Hepatocyte (in vitro differentiated cells): ENCODE data around the gene PLLP. TPM values are rescaled to one million over a fixed set of nuclear protein-coding genes. Genes with fewer than 3 reads are reported as not detected.

Experiments
- DNase-seq: peaks from one replicate; pipeline ENCODE4 v3.0.0-alpha.2; 2016; ENCODE audit warnings: low spot score
- H2AFZ ChIP-seq: fragments of 200-600 bp; sonication (generic); 2 replicates; pipeline ENCODE4 v1.6.0; 2016; ENCODE audit warnings: antibody characterized with exemption, mild to moderate bottlenecking
- H3K27ac ChIP-seq: fragments of 200-600 bp; sonication (generic); 2 replicates; pipeline ENCODE4 v1.5.1; 2016; ENCODE audit warnings: mild to moderate bottlenecking
- H3K27me3 ChIP-seq: fragments of 200-600 bp; sonication (generic); 2 replicates; pipeline ENCODE4 v1.6.1; 2016
- H3K36me3 ChIP-seq: fragments of 200-600 bp; sonication (generic); replicated peaks from 2 replicates; pipeline ENCODE4 v1.5.1; 2016; ENCODE audit warnings: low read depth; ENCODE audit not compliant: insufficient read depth
- H3K4me1 ChIP-seq: fragments of 200-600 bp; sonication (generic); 2 replicates; pipeline ENCODE4 v1.5.1; 2016; ENCODE audit warnings: mild to moderate bottlenecking, moderate library complexity; ENCODE audit not compliant: insufficient read depth
- H3K4me2 ChIP-seq: fragments of 200-600 bp; sonication (generic); 2 replicates; pipeline ENCODE4 v1.6.0; 2016
- H3K4me3 ChIP-seq: fragments of 200-600 bp; sonication (generic); 2 replicates; pipeline ENCODE4 v1.5.1; 2016; ENCODE audit warnings: mild to moderate bottlenecking
- H3K79me2 ChIP-seq: fragments of 200-600 bp; sonication (generic); 2 replicates; pipeline ENCODE4 v1.6.0; 2017; ENCODE audit warnings: mild to moderate bottlenecking
- H3K9me2 ChIP-seq: fragments of 200-600 bp; sonication (generic); replicated peaks from 2 replicates; pipeline ENCODE4 v1.6.0; 2017; ENCODE audit warnings: mild to moderate bottlenecking; ENCODE audit not compliant: insufficient read depth
- H3K9me3 ChIP-seq: fragments of 200-600 bp; sonication (generic); 2 replicates; pipeline ENCODE4 v1.5.1; 2016; ENCODE audit warnings: low read depth, mild to moderate bottlenecking
- H4K20me1 ChIP-seq: fragments of 200-600 bp; sonication (generic); 2 replicates; pipeline ENCODE4 v1.6.0; 2016; ENCODE audit warnings: mild to moderate bottlenecking; ENCODE audit not compliant: insufficient read depth, poor library complexity, severe bottlenecking
- CTCF ChIP-seq: fragments of 200-600 bp; sonication (generic); IDR thresholded peaks from 2 replicates; pipeline ENCODE4 v1.5.1; 2016; ENCODE audit warnings: antibody characterized with exemption, mild to moderate bottlenecking; ENCODE audit not compliant: poor library complexity
- EZH2 ChIP-seq: fragments of 200-600 bp; sonication (generic); IDR thresholded peaks from 2 replicates; pipeline ENCODE4 v1.6.1; 2016; ENCODE audit warnings: antibody characterized with exemption, mild to moderate bottlenecking, borderline replicate concordance
- EZH2phosphoT487 ChIP-seq: fragments of 200-600 bp; sonication (generic); IDR thresholded peaks from one replicate; pipeline ENCODE4 v1.6.1; 2018; ENCODE audit warnings: antibody characterized with exemption, mild to moderate bottlenecking, low read depth, moderate library complexity; ENCODE audit not compliant: unreplicated experiment, severe bottlenecking
- WGBS: methylation state at CpG from one replicate; pipeline ENCODE4 v1.1.6; 2016; ENCODE audit warnings: low lambda C conversion rate; ENCODE audit errors: missing lambda C conversion rate; 5-methylcytosine and 5-hydroxymethylcytosine counted together
- polyA plus RNA-seq: library from polyadenylated mRNA; unstranded; fragments of >200 nt; fragmentation: Nextera tagmentation; extraction: Ambion mirVana; gene quantifications from 2 replicates; pipeline ENCODE4 v1.2.1, GENCODE V29; 2016
- total RNA-seq: library from RNA; depleted of rRNA; stranded (reverse); fragments of >200 nt; gene quantifications from 2 replicates; pipeline ENCODE4 v1.2.3, GENCODE V29; 2014

PLLP gene
- total and polyA plus RNA-seq, 2 experiments from 2014 or later, result 38.7 to 42.3 TPM

- H3K27ac ChIP-seq, result no peak overlapping the region
- no peaks in the 10 kb centered on the region for H3K9me3 ChIP-seq
- H2AFZ ChIP-seq, result no peak overlapping the region
- H4K20me1 ChIP-seq, result no peaks in the 10 kb centered on the region
- no peaks in the 10 kb centered on the region for H3K79me2 ChIP-seq
- no peak overlapping the region for H3K4me3 ChIP-seq
- no peaks in the 10 kb centered on the region for H3K4me1 ChIP-seq
- no peak for DNase-seq
- TF ChIP-seq CTCF (no peak), EZH2phosphoT487 (no peak), EZH2 (no peak)
- H3K9me2 ChIP-seq, result no peaks in the 10 kb centered on the region
- 90% methylated on average over 8 of the region's 8 CpGs for whole genome bisulfite sequencing
- no peak overlapping the region for H3K4me2 ChIP-seq
- H3K36me3 ChIP-seq, result no peaks in the 10 kb centered on the region
- H3K27me3 ChIP-seq, result no peaks in the 10 kb centered on the region
Measured at GRCh38 chr16:57329718-57330327, 45.4 kb upstream of the PLLP start.

- H3K9me2 ChIP-seq, result no peaks in the 10 kb centered on the region
- H3K27ac ChIP-seq, result no peak overlapping the region
Measured at GRCh38 chr16:57325458-57325857, 41.0 kb upstream of the PLLP start.

GRCh38 chr16:57324749-57325148 lies 40.3 kb upstream of the PLLP start:
- Histone ChIP-seq H3K4me2 (no peak overlapping the region), H3K36me3 (no peaks in the 10 kb centered on the region), H3K27me3 (no peaks in the 10 kb centered on the region), H3K4me1 (no peaks in the 10 kb centered on the region), H3K9me2 (no peaks in the 10 kb centered on the region), H2AFZ (no peak overlapping the region), H3K27ac (no peak overlapping the region), H3K9me3 (no peaks in the 10 kb centered on the region), H3K79me2 (no peaks in the 10 kb centered on the region), H4K20me1 (no peaks in the 10 kb centered on the region), H3K4me3 (no peak overlapping the region)
- WGBS, result 69% methylated on average over 2 of the region's 2 CpGs
- DNase-seq, result no peak
- TF ChIP-seq EZH2 (no peak), CTCF (no peak), EZH2phosphoT487 (no peak)

More at GRCh38 chr16:57325458-57325857, 41.0 kb upstream of the PLLP start:
- H3K27me3 ChIP-seq, result no peaks in the 10 kb centered on the region
- H3K9me3 ChIP-seq, result no peaks in the 10 kb centered on the region
- WGBS, result 52% methylated on average over 1 of the region's 1 CpG
- H3K4me3 ChIP-seq, result no peak overlapping the region
- no peak overlapping the region for H2AFZ ChIP-seq
- H3K4me2 ChIP-seq, result no peak overlapping the region
- H3K79me2 ChIP-seq, result no peaks in the 10 kb centered on the region
- TF ChIP-seq EZH2phosphoT487 (no peak), EZH2 (no peak), CTCF (no peak)
- no peaks in the 10 kb centered on the region for H3K36me3 ChIP-seq
- no peak for DNase-seq
- H4K20me1 ChIP-seq, result no peaks in the 10 kb centered on the region
- no peaks in the 10 kb centered on the region for H3K4me1 ChIP-seq
